ENCODE measurements around the gene ANKRD23.

GRCh38 chr2:96887493-96888012 lies 43.7 kb upstream of the ANKRD23 start:
- TF ChIP-seq FOXJ3 (CRISPR knock-in tag; IDR thresholded peaks at IDR 0.05), result no peak
- TF ChIP-seq CTCF (IDR thresholded peaks at IDR 0.05), result no peak
